ENCODE results near the gene KCNH4.
"Not testable (repeated sequence)": the region's sequence is repeated elsewhere in the genome, so short reads cannot be mapped to it uniquely, and the experiment has no call there.

KCNH4 gene

DNA sequence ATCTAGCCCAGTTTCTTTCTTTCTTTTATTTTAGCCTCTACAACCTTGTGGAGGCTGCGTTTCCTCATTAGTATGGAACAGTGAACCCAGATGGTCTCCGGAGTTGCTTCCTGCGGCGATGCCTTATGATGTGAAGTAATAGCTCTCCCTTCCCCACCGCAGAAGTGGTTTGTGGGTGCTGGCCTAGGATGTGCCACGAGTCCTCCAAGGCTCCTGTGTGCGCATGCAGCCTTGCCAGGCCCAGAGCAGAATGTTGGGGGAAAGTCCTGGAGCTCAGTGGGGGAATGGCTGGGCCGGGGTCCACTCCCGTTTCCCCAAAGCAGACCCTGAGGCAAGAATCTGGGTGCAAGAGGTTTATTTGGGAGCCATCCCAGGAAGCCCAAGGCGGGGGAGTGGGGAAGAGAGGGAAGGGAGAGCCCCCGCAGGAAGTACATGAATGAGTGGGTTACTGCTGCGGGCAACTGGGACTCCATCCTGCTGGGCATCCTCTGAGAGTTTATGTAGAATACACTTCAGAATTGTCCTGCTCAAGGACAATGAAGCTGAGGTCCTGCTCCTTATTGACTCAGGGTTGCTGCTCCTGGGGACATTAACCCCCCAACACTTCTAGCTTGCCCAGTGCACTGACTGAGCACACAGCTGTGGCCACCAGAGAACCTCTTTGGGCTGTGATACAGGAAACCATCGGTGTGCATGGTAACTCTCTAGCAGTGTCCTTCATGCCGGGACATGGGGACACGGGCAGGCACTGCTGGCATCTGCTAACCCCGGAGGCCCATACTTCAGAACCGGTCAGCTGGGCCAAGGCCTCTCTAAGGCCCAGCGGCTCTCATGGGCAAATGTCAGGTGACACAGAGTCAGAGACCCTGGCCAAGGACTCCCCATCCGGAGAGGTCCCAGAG lies 8.1 kb upstream of the KCNH4 start:
- H3K36me3 Mint-ChIP-seq (ENCODE audit: low read depth) = peaks cover 2% of the 10 kb centered on the region
- H3K4me3 Mint-ChIP-seq = no peak overlapping the region
- ATAC-seq = no peak
- no peak for DNase-seq
- no peak overlapping the region for H3K27ac Mint-ChIP-seq
- H3K27me3 Mint-ChIP-seq = no peaks in the 10 kb centered on the region
- peaks cover 23% of the 10 kb centered on the region for H3K4me1 Mint-ChIP-seq
- no peaks in the 10 kb centered on the region for H3K9me3 Mint-ChIP-seq

DNA sequence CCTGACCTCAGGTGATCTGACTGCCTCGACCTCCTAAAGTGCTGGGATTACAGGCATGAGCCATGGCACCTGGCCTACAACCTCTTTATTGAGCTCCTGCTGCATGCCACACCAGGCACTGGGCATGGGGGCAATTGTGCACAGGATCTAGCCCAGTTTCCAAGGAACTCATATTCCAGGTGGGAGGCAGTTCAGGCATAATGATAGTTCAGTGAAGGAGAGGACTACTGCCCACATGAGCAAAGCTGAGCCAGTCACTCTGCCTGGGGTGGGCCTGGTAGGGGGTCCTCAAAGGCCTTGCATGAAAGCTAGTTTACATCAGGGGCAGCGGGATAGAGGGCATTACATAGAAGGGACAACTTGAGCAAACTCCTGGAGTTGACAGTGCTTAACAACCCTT lies 6.9 kb upstream of the KCNH4 start:
- H3K36me3 Mint-ChIP-seq (ENCODE audit: low read depth) = peaks cover 2% of the 10 kb centered on the region
- no peak for ATAC-seq
- no peak for DNase-seq
- no peak overlapping the region for H3K4me3 Mint-ChIP-seq
- no peaks in the 10 kb centered on the region for H3K27me3 Mint-ChIP-seq
- H3K4me1 Mint-ChIP-seq = peaks cover 25% of the 10 kb centered on the region
- H3K27ac Mint-ChIP-seq = no peak overlapping the region
- H3K9me3 Mint-ChIP-seq = no peaks in the 10 kb centered on the region

DNA sequence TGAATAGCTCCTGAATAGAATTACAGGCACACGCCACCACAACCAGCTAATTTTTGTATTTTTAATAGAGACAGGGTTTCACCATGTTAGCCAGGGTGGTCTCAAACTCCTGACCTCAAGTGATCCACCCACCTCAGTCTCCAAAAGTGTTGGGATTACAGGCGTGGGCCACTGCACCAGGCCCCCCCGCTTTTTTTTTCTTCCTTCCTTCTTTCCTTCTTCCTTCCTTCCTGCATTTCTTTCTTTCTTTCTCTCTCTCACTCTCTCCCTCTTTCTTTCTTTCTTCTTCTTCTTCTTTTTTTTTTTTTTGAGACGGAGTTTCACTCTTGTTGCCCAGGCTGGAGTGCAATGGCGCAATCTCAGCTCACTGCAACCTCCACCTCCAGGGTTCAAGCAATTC lies 5.2 kb upstream of the KCNH4 start:
- H3K27ac Mint-ChIP-seq; ATAC-seq; H3K9me3 Mint-ChIP-seq; DNase-seq; H3K36me3 Mint-ChIP-seq (ENCODE audit: low read depth); H3K27me3 Mint-ChIP-seq; H3K4me3 Mint-ChIP-seq: not testable (repeated sequence)
- peaks cover 31% of the 10 kb centered on the region for H3K4me1 Mint-ChIP-seq

DNA sequence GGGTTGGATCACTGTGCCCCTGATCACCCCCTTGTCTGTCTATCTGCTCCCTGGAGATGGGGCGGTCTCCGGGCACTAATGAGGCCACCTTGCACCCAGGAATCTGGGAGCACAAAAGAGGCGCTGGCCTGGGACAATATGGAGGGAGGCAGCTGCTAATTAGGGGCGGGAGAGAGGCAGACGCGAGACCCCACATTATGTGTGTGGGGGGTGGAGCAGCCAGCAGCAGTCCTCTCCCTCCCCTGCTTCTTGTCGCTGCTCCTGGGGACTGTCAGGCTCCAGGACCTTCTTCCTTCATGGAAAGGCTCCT lies 4.6 kb upstream of the KCNH4 start:
- Mint-ChIP-seq H3K27ac (no peak overlapping the region), H3K27me3 (peaks cover 4% of the 10 kb centered on the region), H3K4me1 (peaks cover 33% of the 10 kb centered on the region), H3K4me3 (no peak overlapping the region), H3K9me3 (no peaks in the 10 kb centered on the region), H3K36me3 (ENCODE audit: low read depth) (no peaks in the 10 kb centered on the region)
- DNase-seq = no peak
- no peak for ATAC-seq

DNA sequence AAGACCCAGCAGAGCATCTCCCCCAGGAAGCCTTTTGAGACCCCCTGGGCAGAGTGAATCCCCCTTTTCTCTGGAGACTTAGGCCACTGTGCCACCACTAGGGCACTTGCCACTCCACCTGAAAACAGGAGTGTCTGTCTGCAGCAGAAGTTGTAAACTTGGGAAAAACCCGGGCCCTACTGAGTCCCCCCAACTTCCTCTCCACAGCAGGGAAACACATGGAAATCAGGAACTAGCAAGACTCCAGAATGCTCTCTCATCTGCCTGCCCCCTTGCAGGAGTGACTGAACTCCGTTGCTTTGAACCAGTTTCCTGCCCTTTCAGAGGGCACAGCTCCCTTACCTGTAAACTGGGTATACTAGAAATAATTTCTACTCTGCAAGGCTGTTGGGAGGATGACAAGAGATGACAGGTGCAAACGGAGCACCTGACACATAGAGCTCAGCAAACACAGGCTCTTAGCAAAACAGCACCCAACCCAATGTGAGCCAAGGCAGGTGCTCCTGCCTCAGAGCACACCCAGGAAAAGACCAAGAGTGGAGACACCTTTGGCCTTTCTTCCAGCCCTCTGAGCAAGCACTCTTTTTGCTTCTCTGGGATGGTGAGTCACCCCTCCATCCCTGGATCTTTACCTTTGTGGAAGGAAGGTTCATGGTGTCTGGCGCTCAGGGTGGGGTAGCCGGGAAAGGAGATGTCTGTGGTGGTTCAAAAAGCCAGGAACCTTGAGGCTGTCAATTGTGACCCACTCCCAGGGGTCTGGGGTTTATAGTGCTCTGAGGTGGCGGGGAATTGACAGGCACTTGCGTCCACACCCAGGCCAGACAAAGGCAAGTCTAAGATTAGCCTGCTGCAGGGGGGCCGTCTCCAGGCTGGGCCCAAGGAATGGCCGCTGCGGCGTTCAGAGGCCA lies 4.0 kb upstream of the KCNH4 start, which contains the start of gene HCRT:
Gene HCRT, minus strand, starts transcription at position 740 of the 908 bp plus-strand sequence. Its CDS starts 87 bp downstream, at position 653.
- peaks cover 10% of the 10 kb centered on the region for H3K27me3 Mint-ChIP-seq
- H3K9me3 Mint-ChIP-seq = no peaks in the 10 kb centered on the region
- peaks cover 37% of the 10 kb centered on the region for H3K4me1 Mint-ChIP-seq
- no peak for ATAC-seq
- DNase-seq = no peak
- H3K36me3 Mint-ChIP-seq (ENCODE audit: low read depth) = no peaks in the 10 kb centered on the region
- peak within 1 kb of the TSS; percentile 70 for H3K27ac Mint-ChIP-seq
- H3K4me3 Mint-ChIP-seq = peak within 1 kb of the TSS; percentile 88

DNA sequence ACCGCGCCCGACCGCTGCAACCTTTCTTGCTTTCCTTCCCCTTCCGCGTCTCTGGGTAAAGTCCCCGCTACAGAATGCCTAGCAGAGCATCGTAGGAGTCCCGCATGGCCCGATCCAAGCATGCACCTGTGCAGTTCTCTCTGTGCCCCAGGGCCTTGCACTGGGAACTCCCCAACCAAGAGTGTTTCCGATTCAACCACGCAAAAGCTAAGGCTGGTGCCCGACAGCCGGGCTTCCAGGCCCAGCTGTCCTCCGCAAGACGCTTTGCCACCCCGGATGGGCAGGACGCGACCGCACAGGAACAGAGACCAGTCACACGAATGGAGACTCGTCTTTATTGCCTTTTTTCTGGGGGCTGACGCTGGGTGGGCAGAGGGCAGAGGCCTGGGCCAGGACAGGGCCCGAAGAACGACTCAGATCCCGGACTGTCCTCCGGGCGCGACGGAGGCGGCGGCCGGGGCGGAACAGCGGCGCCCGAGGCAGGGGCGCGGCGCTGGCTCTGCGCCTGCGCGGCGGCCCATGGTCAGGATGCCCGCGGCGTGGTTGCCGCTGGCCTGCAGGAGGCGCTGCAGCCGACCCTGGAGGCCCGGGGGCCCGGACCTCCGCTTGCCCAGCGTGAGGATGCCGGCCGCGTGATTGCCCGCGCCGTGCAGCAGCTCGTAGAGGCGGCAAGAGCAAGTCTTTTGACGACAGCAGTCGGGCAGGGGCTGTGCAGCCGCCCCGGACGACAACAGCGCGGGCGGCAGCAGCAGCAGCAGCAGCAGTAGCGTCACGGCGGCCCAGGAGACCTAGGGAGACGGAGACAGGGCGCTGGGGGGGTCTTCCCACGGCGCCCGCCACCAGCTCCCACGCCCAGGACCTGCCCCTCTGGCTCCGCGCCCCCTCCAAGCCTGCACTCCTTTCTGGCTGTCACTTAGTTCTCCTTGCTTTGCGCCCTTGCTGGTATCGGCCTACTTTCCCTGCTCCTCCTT lies 3.1 kb upstream of the KCNH4 start:
- H3K4me3 Mint-ChIP-seq = peak overlapping the region; percentile 88
- peak; percentile 66 for ATAC-seq
- H3K4me1 Mint-ChIP-seq = peaks cover 42% of the 10 kb centered on the region

DNA sequence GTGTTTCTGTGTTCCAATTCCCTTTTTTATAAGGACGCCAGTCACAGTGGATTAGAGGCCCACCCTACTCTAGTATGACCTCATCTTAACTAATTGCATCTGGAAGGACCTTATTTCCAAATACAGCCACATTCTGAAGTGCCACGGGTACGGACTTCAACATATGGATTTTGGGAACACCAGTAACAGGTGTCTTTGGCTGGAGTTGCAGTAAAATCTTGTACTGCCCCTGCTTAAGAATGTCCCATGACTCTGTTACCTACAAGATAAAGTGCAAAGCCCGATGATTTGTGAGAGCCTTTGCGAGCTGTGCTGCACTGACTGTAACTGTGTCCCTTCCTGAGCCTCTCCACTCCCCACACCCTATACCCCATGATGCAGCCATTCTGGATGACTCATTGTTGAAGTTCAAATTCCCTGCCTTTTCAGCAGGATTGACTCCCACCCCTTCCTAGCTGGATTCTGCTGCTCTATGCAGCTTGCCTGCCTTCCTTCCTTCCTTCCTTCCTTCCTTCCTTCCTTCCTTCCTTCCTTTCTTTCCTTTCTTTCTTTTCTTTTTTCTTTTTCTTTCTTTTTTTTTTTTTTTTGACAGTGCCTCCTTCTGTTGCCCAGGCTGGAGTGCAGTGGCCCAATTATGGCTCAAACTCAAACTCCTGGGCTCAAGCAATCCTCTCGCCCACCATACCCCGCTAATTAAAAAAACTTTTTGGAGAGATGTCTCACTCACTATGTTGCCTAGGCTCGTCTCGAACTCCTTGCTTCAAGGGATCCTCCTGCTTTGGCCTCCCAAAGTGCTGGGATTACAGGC lies 2.2 kb upstream of the KCNH4 start:
- H3K9me3 Mint-ChIP-seq = no peaks in the 10 kb centered on the region
- no peaks in the 10 kb centered on the region for H3K36me3 Mint-ChIP-seq (ENCODE audit: low read depth)
- peaks cover 20% of the 10 kb centered on the region for H3K27me3 Mint-ChIP-seq
- DNase-seq = no peak
- peaks cover 49% of the 10 kb centered on the region for H3K4me1 Mint-ChIP-seq
- peak overlapping the region; percentile 87 for H3K27ac Mint-ChIP-seq
- no peak for ATAC-seq
- peak overlapping the region; percentile 88 for H3K4me3 Mint-ChIP-seq

More for the DNA sequence above, 3.1 kb upstream of the KCNH4 start:
- peaks cover 14% of the 10 kb centered on the region for H3K27me3 Mint-ChIP-seq
- peak; percentile 87 for DNase-seq
- H3K36me3 Mint-ChIP-seq (ENCODE audit: low read depth) = no peaks in the 10 kb centered on the region
- no peaks in the 10 kb centered on the region for H3K9me3 Mint-ChIP-seq
- H3K27ac Mint-ChIP-seq = peak overlapping the region; percentile 87

DNA sequence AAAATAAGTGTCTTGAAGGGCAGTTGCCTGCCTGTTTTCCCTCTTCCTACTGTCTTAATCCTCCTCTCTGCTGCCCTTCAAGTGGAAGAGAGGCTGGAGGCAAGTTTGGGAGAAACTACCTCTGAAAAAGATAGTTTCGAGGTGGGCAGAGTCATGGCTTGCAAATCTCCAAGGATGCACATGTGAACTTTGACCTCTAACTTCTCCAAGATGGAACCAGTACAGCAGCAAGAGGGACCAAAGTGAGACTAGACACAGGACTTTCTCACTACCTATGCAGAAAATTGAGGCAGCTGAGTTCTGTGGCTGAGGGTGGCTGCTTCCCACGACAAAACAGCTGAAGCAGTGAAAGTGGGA lies 887 bp upstream of the KCNH4 start:
- no peak for DNase-seq
- ATAC-seq = no peak
- Mint-ChIP-seq H3K27ac (no peak overlapping the region), H3K9me3 (no peaks in the 10 kb centered on the region), H3K4me3 (peak overlapping the region; percentile 59), H3K4me1 (peaks cover 49% of the 10 kb centered on the region), H3K27me3 (peaks cover 23% of the 10 kb centered on the region), H3K36me3 (ENCODE audit: low read depth) (peaks cover 3% of the 10 kb centered on the region)

DNA sequence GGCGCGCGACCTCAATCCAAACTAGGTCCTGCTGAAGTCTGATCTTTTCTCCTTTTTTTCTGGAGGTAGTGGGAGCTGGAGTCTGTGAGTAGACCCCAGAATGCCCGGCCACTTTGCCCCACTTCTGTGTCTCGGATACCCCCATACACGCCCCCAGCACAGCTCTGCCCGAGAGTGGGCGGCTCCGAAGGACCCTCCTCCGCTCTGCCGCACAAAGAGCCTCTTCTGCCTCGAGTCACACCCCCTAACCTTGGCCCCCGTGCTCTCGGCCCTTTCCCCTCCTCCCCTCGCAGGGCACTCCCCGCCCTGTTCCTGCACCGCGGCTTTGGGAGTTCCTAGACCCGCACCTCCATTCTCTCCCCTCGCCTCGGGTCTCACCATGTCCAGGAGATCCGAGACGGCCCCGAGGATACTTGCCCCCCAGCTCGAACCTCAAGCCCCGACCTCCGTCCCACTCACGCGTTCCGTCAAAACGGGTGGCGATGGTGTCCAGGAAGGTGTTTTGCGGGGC lies 476 bp downstream of the KCNH4 start:
- peaks cover 23% of the 10 kb centered on the region for H3K27me3 Mint-ChIP-seq
- H3K4me1 Mint-ChIP-seq = peaks cover 49% of the 10 kb centered on the region
- H3K4me3 Mint-ChIP-seq = peak overlapping the region; percentile 48
- DNase-seq = no peak
- H3K27ac Mint-ChIP-seq = no peak overlapping the region
- peaks cover 4% of the 10 kb centered on the region for H3K36me3 Mint-ChIP-seq (ENCODE audit: low read depth)
- no peak for ATAC-seq
- H3K9me3 Mint-ChIP-seq = no peaks in the 10 kb centered on the region

DNA sequence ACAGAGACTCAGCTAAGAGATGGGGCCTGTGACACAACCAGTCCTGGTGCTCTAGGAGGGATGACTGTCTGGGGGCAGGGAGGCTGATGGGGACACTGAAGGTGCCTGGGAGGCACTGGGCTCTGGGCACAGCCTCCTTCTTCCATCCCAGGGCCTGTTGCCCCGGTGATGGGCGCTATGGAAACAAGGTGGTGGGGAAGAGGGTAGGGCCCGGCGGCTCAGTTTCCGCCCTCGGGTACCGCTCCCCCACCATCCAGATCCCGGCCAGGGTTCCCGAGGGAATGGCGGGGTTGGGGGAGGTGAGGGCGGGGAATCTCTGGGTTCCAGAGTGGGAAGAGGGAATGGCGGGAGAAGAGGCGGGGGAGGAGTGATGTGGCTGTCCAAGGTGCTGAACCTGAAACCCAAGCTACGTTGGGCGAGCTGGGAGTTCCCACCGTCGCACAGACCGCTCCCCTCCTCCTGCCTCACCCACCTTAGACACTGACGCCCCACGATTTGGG lies 981 bp downstream of the KCNH4 start:
- H3K27ac Mint-ChIP-seq = no peak overlapping the region
- peaks cover 46% of the 10 kb centered on the region for H3K4me1 Mint-ChIP-seq
- no peaks in the 10 kb centered on the region for H3K9me3 Mint-ChIP-seq
- peak overlapping the region; percentile 48 for H3K4me3 Mint-ChIP-seq
- peaks cover 4% of the 10 kb centered on the region for H3K36me3 Mint-ChIP-seq (ENCODE audit: low read depth)
- ATAC-seq (no peak), DNase-seq (peak; percentile 30)
- H3K27me3 Mint-ChIP-seq = peaks cover 23% of the 10 kb centered on the region

DNA sequence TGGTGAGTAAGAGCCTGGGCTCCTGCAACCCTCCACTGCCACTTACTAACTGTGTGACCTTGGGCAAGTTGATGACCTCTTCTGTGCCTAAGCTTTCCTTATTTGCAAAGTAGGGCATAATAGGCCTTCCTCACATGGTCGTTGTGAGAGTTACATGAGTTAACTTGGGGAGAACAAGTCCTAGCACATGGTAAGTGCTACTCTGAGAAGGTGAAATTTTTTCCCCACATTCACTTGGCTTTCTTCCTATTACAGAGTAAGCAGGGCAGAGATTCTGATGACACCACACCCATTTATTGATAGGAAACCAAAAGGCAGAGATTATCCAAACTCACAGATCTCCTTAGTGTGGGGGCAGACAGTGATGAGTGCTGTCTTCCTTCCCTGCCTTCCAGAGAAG lies 1.6 kb downstream of the KCNH4 start:
- peaks cover 4% of the 10 kb centered on the region for H3K36me3 Mint-ChIP-seq (ENCODE audit: low read depth)
- peaks cover 41% of the 10 kb centered on the region for H3K4me1 Mint-ChIP-seq
- DNase-seq (no peak), ATAC-seq (no peak)
- peaks cover 23% of the 10 kb centered on the region for H3K27me3 Mint-ChIP-seq
- H3K9me3 Mint-ChIP-seq = no peaks in the 10 kb centered on the region
- H3K4me3 Mint-ChIP-seq = no peak overlapping the region
- H3K27ac Mint-ChIP-seq = no peak overlapping the region

DNA sequence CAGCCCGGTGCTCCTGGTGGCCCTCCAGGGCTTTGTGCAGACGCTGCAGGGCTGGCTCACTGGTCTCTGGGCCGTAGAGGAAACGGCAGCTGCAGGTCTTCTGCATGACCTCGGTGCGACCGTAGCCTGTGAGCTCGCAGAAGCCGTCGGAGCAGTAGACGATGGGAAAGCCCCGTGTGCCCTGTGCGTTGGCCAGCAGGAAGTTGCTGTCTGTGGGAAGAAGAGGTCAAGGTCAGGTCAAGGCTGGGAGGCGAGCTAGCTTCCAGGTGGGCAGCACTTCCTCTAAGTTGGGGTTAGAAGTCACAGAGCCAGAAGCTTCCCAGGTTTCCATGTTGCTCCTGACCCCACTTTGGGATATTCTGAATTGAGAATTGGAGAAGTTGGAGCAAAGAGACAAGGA lies 2.1 kb downstream of the KCNH4 start:
- H3K27me3 Mint-ChIP-seq = peaks cover 23% of the 10 kb centered on the region
- DNase-seq (peak; percentile 32), ATAC-seq (no peak)
- peaks cover 4% of the 10 kb centered on the region for H3K36me3 Mint-ChIP-seq (ENCODE audit: low read depth)
- H3K9me3 Mint-ChIP-seq = no peaks in the 10 kb centered on the region
- H3K4me3 Mint-ChIP-seq = no peak overlapping the region
- no peak overlapping the region for H3K27ac Mint-ChIP-seq
- peaks cover 37% of the 10 kb centered on the region for H3K4me1 Mint-ChIP-seq

DNA sequence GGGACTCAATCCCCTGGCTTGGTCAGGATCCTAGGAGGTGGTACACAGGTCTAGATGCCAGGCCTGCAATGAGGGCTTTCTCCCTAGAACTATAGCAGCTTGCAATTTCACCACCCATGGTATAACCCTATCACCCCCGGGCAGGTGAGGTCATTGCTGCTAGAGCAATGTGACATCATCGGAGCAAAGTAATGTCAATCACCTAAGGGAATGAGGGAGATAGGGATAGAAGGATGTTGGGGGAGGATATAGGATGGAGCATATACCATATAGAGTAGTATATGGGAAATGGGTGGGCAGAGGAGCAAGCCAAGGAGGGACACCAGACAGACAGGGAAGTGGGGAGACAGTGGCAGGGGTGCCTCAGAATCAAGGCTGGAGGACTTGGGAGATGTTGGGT lies 3.3 kb downstream of the KCNH4 start:
- peaks cover 4% of the 10 kb centered on the region for H3K36me3 Mint-ChIP-seq (ENCODE audit: low read depth)
- no peak overlapping the region for H3K4me3 Mint-ChIP-seq
- ATAC-seq = no peak
- no peaks in the 10 kb centered on the region for H3K9me3 Mint-ChIP-seq
- H3K4me1 Mint-ChIP-seq = peaks cover 26% of the 10 kb centered on the region
- no peak overlapping the region for H3K27ac Mint-ChIP-seq
- DNase-seq = no peak
- H3K27me3 Mint-ChIP-seq = peaks cover 23% of the 10 kb centered on the region
